ENCODE data around the gene SNX20.

DNA sequence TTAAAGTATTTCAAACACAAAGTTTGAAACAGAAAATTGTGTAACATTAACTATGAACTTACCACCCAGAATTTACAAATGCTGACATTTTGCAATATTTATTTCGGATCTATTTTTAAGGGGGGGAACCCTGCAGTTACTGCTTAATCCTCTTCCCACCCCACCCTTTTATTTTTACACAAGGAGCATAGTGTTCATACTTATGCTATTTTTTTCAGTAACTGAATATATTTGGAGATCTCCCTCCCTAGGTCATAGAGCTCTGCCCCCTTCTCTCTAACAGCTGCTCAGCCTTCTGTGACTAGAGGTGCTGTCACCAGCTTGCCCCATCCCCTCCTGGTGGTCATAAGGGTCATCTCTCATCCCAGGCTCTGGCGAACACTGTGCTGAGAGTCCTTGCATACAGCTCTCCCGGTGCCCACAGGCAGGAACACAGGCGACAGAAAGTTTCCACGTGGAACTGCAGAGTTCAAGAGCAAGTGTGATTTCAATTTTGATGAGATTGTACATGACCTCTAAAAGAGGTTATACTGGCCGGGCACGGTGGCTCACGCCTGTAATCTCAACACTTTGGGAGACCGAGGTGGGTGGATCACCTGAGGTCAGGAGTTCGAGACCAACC is 44.2 kb downstream of the SNX20 start:
- no peak for TF ChIP-seq CREB1 (CRISPR knock-in tag; IDR thresholded peaks at IDR 0.05; ENCODE audit: low read depth)
- TF ChIP-seq, protein P1, sequence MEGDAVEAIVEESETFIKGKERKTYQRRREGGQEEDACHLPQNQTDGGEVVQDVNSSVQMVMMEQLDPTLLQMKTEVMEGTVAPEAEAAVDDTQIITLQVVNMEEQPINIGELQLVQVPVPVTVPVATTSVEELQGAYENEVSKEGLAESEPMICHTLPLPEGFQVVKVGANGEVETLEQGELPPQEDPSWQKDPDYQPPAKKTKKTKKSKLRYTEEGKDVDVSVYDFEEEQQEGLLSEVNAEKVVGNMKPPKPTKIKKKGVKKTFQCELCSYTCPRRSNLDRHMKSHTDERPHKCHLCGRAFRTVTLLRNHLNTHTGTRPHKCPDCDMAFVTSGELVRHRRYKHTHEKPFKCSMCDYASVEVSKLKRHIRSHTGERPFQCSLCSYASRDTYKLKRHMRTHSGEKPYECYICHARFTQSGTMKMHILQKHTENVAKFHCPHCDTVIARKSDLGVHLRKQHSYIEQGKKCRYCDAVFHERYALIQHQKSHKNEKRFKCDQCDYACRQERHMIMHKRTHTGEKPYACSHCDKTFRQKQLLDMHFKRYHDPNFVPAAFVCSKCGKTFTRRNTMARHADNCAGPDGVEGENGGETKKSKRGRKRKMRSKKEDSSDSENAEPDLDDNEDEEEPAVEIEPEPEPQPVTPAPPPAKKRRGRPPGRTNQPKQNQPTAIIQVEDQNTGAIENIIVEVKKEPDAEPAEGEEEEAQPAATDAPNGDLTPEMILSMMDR (conservative IDR thresholded peaks at IDR 0.05; ENCODE audit: low read depth in 2 of 2): no peak
- TF ChIP-seq, protein P2, sequence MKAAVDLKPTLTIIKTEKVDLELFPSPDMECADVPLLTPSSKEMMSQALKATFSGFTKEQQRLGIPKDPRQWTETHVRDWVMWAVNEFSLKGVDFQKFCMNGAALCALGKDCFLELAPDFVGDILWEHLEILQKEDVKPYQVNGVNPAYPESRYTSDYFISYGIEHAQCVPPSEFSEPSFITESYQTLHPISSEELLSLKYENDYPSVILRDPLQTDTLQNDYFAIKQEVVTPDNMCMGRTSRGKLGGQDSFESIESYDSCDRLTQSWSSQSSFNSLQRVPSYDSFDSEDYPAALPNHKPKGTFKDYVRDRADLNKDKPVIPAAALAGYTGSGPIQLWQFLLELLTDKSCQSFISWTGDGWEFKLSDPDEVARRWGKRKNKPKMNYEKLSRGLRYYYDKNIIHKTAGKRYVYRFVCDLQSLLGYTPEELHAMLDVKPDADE (IDR thresholded peaks at IDR 0.05): no peak

All from GM23338 (cell line).